HG02852 (cell line): ENCODE data around the gene LRRFIP1.
"Not testable (repeated sequence)": the region's sequence is repeated elsewhere in the genome, so short reads cannot be mapped to it uniquely, and the experiment has no call there.

Experiments
- ATAC-seq: cut with Tn5 transposase; IDR thresholded peaks from one replicate; pipeline ENCODE4 v1.9.1; 2021; ENCODE audit warnings: mild to moderate bottlenecking, moderate library complexity; ENCODE audit not compliant: unreplicated experiment

The LRRFIP1 gene

GRCh38 chr2:237765122-237765521 lies 137.7 kb downstream of the LRRFIP1 start:
- not testable (repeated sequence) for ATAC-seq

- ATAC-seq = no peak
Measured at GRCh38 chr2:237765875-237766274, 138.5 kb downstream of the LRRFIP1 start.

- no peak for ATAC-seq
Measured at GRCh38 chr2:237766340-237766739, 139.0 kb downstream of the LRRFIP1 start.

GRCh38 chr2:237772513-237772912 lies 145.1 kb downstream of the LRRFIP1 start:
- ATAC-seq = no peak

GRCh38 chr2:237773826-237774225 lies 146.4 kb downstream of the LRRFIP1 start:
- ATAC-seq = no peak

- ATAC-seq = no peak
Measured at GRCh38 chr2:237774811-237775553, 147.6 kb downstream of the LRRFIP1 start.

GRCh38 chr2:237779521-237779920 lies 152.1 kb downstream of the LRRFIP1 start:
- no peak for ATAC-seq

GRCh38 chr2:237782181-237782580 lies 154.8 kb downstream of the LRRFIP1 start:
- no peak for ATAC-seq

- ATAC-seq = not testable (repeated sequence)
Measured at GRCh38 chr2:237783678-237784077, 156.3 kb downstream of the LRRFIP1 start.

GRCh38 chr2:237786936-237787335 lies 159.5 kb downstream of the LRRFIP1 start:
- ATAC-seq = no peak

GRCh38 chr2:237790353-237790752 lies 163.0 kb downstream of the LRRFIP1 start:
- ATAC-seq = no peak

- no peak for ATAC-seq
Measured at GRCh38 chr2:237791977-237792727, 164.8 kb downstream of the LRRFIP1 start.

GRCh38 chr2:237797253-237797652 lies 169.9 kb downstream of the LRRFIP1 start:
- ATAC-seq = no peak

- no peak for ATAC-seq
Measured at GRCh38 chr2:237798236-237799059, 171.1 kb downstream of the LRRFIP1 start, which contains the start of gene RBM44. Gene RBM44 (plus strand): TSS chr2:237798779. CDS start chr2:237813610, 14,831 bp downstream.

- no peak for ATAC-seq
Measured at GRCh38 chr2:237799060-237799428, 171.7 kb downstream of the LRRFIP1 start.

- ATAC-seq = no peak
Measured at GRCh38 chr2:237801466-237801865, 174.1 kb downstream of the LRRFIP1 start.

- no peak for ATAC-seq
Measured at GRCh38 chr2:237806334-237806733, 178.9 kb downstream of the LRRFIP1 start.

- ATAC-seq = no peak
Measured at GRCh38 chr2:237815637-237816036, 188.2 kb downstream of the LRRFIP1 start.

GRCh38 chr2:237816531-237816930 lies 189.1 kb downstream of the LRRFIP1 start:
- no peak for ATAC-seq

GRCh38 chr2:237818066-237818473 lies 190.7 kb downstream of the LRRFIP1 start:
- ATAC-seq = no peak

- no peak for ATAC-seq
Measured at GRCh38 chr2:237819231-237819630, 191.8 kb downstream of the LRRFIP1 start.
